HG02798 (cell line): ENCODE measurements around the gene CAPN5.

ENCODE experiments used
- ATAC-seq: cut with Tn5 transposase; IDR thresholded peaks from one replicate; pipeline ENCODE4 v1.9.1; 2021; ENCODE audit warnings: mild to moderate bottlenecking; ENCODE audit not compliant: unreplicated experiment, poor library complexity

CAPN5 gene

DNA sequence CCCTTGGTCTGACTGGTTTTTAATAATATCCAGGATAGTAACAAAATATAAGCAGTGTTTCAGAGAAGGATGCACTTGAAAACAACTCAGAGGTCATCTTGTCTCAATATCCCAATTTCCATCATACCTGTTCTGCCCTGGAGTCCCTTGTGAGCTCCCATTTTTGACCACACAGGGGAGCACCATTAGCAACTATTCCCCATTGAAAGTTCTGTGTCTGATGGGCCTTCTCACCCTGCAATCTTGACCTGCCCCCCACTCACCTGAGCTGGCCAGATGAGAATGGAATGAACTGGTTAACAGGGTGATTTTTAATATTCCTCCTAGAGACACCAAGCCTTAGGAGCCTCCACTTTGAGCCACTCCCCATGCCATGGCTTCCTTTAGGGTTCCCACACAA is 3.8 kb upstream of the CAPN5 start:
- no peak for ATAC-seq

DNA sequence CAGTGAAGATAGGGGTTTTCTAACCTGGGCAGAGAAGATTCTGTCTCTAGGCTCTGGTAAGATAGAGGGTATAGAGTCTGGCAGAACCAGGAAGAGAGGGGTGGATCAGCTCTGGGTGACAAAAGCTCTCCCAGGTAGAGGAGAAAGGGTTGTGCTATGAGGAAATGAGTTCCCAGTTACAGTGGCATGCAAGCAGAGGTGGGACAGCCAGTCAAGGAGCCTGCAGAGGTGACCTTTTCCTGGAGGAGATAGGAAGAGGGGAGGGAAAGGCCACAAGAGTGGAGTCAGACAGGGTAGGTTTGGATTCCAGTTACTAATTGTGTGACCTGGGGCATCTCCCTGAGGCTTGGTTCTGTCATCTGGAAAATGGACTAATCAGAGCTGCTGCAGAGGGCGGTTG is 3.4 kb upstream of the CAPN5 start:
- ATAC-seq, result no peak

DNA sequence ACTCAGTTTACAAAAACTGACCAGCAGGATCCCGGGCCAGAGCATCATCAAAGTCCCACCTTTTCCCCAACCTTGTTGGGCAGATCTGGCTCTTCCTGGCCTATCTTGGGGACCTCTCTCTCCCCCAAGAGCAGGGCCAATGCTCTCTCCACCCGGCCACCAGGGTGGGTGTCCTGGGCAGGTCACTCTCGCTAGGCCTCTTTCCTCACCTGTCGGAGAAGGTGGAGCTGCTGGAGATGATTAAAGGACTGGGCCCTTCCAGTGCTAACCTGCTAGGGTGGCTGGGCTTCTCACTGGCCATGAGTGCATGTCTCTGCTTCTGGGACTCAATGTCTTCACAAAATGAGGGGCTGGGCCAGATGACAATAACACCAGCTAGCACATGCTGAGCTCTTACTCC is 2.9 kb upstream of the CAPN5 start:
- ATAC-seq, result no peak

DNA sequence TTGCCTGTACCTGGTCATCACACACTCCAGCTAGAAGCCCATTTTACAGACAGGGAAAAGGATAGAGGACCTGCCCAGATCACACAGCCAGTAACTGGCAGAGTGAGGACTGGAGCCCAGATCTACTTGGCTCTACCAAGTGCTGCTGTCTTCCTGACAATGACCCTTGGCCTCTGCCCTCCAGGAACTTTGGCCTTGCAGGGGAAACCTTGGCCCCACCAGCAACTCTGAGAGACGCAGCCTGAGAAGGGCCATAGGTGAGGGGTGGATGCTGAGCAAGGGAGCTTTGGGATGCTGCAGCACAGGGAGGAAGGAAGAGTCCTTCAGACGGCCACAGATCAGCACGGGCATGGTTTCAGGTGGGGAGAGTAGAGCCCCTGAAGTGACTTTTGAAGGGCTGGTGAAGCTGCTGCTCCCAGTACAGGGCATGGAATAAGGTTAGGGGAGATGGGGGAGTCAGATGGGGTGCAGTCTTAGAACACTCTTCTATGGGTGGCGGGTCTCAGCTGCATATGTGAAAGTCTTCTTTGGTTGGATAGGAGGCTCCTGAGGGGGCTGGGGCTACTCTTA is 2.0 kb upstream of the CAPN5 start:
- no peak for ATAC-seq

DNA sequence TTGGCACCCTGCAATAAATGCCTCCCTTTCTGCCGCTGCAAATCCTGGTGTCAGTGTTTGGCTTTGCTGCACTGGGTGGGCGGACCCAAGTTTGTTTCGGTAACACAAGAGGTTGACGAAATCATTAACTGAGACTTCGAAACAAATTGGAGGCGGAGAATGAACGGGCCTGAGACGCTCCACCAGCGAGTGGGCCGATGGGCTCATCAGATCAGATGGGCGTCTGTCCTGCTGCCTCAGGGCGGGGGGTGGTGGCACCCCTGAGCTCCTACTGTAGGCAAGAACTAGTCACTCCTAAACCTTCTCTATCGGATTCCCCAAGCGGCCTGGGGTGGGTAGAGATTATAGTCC is 918 bp upstream of the CAPN5 start:
- ATAC-seq, result no peak

DNA sequence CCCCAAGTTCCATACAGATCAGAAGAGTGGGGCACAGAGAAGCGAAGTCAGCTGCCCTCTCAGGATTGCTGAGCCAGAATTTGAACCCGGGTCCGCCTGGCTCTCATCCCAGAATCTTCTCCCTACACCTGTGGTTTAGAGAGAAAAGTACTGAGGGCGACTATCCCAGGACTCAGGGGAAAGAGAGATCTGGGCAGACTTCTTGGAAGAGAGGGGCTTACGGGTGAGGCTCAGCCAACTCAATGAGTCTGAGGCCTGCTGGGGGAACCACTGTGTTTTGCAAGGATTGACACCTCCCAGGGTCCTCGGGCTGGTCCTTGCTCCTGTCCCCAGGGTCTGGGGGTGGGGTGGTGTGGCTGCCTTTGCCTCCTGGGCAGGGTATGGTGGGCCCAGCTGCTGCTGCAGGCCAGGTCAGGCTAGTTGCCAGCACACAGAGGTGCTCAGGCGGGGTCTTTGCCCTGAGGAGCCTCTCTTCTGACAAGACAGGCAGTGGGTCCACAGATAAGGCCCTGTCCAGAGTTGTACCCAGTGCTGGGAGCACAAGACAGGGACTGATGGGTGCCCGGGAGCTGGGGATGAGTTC is 1.2 kb downstream of the CAPN5 start:
- ATAC-seq, result no peak

DNA sequence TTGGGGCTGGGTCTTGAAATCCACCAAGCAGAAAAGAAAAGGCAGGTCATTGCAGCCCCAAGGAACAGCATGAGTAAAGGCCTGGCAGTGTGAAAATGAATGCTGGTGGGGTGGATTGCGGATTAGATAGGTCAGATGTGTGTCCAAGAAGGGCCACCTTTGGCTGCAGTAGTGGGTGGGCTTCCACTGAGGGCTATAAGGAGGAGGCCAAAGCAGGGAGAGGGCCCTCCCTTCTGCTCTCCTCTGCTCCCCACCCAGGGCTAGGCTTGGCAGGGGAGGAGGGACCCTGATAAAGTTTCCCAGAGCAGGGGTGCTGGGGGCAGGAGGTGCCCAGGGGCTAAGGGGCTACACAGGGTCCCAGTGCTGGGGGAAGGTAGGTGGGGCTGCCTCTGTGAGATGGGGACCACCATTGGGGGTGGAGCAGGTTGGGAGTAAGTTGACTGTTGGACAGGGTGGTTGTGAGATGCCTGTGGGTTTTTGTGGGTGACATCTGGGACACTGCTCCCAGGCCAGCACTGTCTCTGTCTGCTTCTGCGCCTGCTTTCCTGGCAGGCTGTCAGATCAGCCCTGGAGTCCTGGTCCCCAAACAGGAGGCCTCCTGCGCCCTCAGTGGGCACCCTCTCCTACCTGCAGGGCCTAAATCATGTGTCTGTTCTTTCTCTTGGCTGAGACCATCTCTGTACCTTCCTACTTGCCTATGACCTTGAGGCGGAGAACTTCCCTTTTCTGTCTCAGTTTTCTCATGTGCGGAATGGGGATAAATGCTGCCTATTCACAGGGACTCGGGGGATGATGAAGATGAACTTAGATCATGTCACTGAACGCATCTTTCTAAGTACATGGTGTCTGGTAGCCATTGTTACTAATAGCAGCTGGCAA is 1.9 kb downstream of the CAPN5 start:
- no peak for ATAC-seq

DNA sequence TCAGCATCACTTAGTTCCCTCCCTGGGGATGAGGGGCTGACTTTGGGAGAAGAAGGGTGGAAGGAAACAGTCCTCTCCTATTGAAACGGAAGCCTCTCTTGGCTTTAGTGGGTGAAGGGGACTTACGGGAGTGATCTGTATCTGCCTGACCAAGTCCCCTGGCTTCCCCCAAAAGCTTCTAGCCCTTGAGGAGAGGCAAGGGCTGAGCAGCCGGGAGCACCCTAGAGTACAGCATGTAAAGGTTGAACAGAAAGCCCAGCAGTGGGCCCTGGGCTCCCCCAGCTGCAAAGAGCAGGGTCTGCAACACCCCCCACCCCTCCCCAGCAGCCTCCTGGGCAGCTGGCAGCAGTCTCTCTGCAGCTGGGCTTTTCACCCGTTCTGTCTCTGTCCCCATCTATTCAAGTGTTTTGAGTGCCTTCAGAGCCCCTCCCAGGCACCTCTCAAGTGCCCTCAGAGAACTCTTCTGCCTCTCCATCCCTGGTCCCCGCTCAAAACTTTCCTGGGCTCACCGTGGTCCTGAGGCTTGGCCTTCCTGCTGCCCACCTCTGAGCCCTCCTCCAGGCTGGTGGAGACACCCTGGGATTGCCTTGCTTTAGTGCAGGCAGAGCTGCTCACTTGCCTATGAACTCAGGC is 2.7 kb downstream of the CAPN5 start:
- ATAC-seq, result no peak

DNA sequence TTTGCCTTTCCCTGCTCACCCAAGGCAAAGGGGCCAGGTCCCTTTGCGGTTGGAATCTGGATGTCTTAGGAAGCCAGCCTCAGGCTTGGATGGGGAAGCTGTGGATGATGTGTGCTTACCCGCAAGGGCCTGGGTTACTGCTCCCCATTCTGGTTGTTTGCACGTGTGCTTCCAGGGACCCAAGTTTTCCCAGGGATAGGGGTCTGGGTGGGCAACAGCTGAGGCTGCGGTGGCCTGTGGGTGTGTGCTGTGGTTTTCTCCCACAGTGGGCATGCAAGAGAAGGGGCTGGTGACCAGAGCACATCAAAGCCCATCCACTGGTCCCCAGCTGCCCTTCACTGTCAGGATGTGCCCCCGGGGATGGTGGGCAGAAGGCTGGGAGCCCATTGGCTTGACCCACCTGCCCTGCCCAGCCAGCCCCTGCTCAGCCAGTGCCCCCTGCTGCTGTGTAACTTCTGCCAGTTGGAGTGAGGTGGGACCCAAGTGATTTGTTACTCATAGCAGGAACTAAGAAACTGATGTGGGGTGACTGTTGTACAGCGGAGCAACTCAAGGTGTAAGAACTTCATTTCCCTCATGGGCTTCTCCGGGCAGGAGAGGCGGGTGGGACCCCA is 3.3 kb downstream of the CAPN5 start:
- no peak for ATAC-seq

DNA sequence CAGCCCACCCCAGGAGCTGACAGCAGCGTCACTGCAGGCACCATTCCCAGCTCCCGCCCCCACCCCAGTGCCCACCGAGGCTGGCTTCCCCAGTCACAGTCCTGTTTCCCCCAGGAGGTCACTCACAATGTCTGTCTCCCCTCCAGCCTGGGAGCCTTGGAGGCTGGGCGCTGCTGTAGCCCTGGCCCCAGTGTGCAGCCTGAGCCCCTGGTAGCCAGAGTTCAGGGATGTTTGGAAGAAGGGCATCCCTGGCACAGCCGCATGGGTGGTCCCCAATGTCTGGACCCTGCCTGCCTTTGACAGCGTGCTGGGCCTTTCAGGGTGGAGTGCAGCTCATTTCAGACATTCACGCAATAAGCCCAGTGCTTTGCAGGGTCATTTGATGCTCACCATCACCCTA is 4.3 kb downstream of the CAPN5 start:
- ATAC-seq, result no peak

DNA sequence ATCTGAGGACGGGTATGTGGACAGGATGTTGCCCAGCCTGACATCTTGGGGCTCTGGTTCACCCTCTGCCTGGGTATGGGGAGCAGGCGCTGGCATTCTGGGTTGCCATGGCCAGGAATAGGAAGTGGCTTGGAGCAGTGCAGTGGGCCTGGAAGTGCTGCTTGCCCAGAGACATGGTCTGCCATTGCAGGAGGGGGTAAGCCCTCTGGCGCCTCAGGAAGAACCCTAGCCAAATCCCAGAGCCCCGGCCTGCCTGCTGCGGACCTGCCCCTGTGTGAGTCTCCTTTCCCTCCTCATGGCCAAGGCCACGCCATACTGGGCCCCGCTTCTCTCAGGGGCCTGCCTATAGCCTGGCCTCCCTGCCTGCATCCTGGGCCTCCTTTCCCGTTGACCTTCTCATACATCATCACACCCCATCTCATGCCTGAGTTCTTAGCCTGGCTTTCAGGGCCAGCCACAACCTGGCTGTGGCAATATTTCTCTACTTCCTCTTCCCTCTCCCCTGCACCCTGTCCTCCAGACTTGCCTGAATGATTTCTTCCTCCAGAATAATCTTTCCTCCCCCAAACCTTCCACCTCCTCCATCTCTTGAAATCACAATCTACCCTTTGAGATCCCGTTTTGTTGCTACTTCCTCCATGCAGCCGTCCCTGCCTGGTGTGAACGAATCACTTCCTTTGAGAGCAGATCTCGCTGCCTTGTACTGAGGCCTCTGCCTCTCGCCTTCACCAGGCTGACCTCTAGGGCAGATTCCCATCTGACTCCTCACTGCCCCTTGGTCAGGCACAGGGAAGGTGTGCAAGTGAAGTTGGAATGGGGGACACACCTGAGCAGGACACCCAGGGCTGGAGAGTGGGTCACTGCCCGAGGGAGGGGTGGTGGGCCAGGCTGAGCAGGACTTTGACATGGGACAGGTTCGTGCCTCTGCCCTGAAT is 5.2 kb downstream of the CAPN5 start:
- ATAC-seq, result no peak

DNA sequence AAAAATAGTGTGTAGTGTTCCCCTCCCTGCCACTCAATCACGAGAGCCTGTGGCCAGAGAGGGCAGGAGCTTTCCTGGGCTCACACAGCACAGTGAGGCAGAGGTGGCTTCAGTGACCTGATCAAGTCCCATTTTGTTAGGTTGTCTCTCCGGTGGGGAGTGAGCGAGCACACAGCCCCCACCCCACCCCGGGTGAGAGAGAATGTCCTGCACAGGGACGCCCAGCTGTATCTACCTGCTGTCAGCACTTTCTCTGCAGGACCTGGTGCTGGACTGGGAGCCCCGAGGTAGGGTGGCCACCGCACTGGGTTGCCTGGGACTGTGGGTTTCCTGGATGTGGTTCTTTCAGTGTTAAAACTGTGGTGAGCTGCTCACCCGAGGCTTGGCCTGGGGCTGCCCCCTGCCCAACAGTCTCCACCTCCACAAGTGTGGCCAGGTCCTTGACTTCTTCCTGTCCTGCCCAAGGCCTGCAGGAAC is 6.1 kb downstream of the CAPN5 start:
- no peak for ATAC-seq

DNA sequence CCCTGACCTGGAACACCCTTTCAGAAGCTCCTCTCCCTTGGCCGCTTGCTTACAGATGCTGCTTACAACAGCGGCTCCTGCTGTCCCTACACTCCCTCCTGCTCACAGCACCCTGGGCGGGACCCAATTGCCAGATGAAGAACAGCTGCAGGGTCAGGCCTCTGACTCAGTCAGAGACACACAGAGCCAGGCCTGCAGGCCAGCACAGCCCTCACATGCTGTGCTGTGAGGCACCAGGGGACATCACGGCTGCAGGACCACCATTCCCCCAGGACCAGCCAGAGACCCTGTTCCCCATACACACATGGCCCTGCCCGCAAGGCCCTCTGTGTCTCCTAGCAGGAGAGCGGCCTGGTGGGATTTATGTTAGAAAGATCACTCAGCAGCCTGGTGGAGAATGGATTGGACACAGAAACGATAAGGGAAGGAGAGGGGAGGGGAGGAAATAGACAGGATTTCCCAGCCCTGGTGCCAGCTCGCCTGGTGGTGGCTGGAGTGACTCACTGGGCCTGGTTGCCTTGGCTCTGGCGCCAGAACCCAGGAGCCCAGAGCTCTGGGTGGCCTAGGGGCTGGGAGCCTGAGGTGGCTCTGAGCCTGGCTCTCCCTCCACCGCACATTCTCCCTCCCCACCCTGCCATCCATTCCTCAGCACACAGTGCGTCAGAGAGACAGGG is 6.7 kb downstream of the CAPN5 start:
- ATAC-seq, result no peak

DNA sequence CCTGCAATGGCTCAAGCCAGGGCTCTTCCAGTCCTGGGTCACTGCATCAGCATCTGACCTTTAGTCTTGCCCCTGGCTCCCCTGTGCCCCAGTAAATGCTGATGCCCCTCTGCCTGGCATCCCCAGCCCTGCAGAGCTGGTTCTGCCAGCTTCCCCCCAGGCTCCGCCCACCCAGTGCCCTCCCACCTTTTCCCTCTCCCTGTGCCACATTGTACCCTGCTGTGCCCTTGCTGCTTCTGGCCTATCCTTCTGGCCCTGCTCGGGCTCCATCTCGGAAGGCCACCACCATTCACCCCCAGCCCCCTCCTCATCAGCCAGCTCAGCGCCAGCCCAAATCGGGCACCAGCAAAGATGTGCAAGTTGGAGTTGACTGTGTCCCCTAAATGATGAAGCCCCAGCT is 7.4 kb downstream of the CAPN5 start:
- no peak for ATAC-seq

DNA sequence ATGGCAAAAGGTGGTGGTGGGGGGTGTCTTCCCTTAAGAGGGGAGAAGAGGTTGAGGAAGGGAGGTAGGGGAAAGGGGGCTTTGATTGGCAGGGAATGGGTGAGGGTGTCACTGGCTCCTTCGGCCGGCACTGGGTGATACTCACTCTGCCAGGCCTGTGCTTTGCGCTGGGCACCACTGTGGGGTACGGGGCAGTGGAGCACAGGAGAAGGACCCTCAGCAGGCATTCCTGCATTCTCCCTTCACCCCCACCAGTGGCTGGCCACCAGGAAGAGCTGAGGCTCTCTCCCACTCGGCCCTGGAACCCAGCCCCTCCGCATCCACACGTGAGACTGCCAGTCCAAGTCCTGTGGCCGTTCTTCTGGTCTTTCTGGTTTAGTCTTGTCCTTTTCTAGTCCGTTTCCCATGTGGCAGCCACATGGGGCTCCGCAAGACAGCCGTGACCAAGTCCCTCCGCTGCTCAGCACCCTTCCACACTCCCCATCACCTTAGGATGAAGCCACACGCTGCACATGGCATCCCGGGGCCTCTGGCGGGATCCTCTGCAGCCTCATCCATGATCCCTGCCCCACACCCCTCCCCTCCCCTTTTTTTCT is 8.0 kb downstream of the CAPN5 start:
- ATAC-seq, result no peak

DNA sequence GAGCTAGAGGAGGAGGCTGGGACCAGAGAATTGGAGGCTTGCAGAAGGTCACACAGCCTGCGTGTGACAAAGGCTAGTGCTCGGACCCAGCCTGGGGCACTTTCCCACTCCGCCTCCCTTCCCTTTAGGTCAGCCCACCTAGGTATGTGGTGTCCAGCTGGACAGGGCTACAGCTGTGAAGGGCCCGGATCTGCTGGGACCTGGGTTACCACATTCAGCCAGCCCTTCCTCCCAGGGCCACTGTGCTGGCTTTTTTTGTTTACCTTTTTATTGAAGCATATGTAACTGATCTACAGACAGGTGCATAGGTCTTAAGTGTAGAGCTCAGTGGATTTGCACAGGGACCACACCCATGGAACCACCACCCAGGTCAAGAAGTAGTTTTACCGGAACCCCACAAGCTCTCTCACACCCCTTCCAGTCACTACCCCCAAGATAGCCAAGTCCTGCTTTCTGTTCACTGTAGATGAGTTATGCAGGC is 8.7 kb downstream of the CAPN5 start:
- no peak for ATAC-seq

DNA sequence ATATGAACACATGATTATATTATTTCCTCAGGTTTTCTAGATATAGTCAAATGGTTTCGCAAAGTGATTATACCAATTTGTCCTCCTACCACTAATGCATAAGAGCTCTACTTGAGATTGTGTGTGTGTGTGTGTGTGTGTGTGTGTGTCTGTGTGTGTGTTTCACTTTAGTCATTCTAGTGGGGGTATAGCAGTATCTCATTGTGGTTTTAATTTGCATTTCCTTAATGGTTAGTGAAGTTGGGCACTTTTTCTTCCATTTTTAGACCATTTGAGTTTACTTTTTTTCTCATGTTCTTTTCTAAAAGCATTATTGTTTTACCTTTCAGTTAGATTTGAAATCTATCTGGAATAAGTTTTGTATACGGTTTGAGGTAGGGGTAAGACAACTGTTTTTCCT is 12.9 kb downstream of the CAPN5 start:
- no peak for ATAC-seq

DNA sequence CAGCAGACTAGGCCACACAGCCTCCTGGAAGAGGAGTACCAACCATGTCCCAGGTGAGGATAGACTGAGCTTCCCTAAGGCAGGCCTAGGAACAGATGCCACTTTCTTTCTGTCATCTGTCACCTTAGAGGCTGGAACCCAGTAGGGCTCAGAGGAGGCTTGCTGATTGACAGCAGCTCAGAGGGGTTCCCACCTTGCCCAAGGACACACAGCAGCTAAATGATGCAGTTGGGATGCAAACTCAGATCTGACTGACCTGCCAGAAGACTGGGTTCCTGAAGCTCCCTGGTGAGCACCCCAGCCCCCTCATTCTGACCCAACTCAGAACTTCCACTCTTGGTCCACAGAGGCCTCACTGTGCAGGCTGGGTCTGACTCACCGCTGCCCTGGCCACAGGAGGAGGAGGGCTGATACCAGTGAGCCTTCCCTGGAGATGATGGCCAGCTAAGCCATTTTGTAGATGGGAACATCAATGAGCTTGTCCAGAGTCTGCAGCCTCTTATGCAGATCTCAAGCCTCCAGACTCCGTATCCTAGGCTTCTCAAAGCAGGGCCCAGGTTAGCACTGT is 14.0 kb downstream of the CAPN5 start:
- ATAC-seq, result no peak
